ENCODE results near the gene STYXL1.
"Not testable (repeated sequence)": the region's sequence is repeated elsewhere in the genome, so short reads cannot be mapped to it uniquely, and the experiment has no call there.

Gene STYXL1

GRCh38 chr7:76009672-76010600 lies 37.9 kb downstream of the STYXL1 start:
- no peak for TF ChIP-seq CTCF (IDR thresholded peaks at IDR 0.05; ENCODE audit: low read depth, low read length)
- no peak overlapping the region for H3K4me3 ChIP-seq (ENCODE audit: low read depth, low read length)

GRCh38 chr7:76008156-76008687 lies 39.6 kb downstream of the STYXL1 start:
- Histone ChIP-seq H3K27me3 (no peaks in the 10 kb centered on the region), H3K9me3 (no peaks in the 10 kb centered on the region), H3K36me3 (peaks cover 4% of the 10 kb centered on the region), H3K4me3 (ENCODE audit: low read depth, low read length) (no peak overlapping the region), H3K4me1 (no peaks in the 10 kb centered on the region)
- no peak for DNase-seq
- no peak for TF ChIP-seq CTCF (IDR thresholded peaks at IDR 0.05; ENCODE audit: low read depth, low read length)

More at GRCh38 chr7:76009672-76010600, 37.9 kb downstream of the STYXL1 start:
- DNase-seq = no peak
- H3K27me3 ChIP-seq = no peaks in the 10 kb centered on the region
- no peaks in the 10 kb centered on the region for H3K36me3 ChIP-seq
- no peaks in the 10 kb centered on the region for H3K9me3 ChIP-seq
- H3K4me1 ChIP-seq = no peaks in the 10 kb centered on the region

- H3K4me3 ChIP-seq (ENCODE audit: low read depth, low read length); H3K9me3 ChIP-seq; DNase-seq; H3K4me1 ChIP-seq; H3K27me3 ChIP-seq; H3K36me3 ChIP-seq: not testable (repeated sequence)
Observed at GRCh38 chr7:76005004-76005403, 42.8 kb downstream of the STYXL1 start.

GRCh38 chr7:76003351-76003750 lies 44.4 kb downstream of the STYXL1 start:
- no peaks in the 10 kb centered on the region for H3K9me3 ChIP-seq
- H3K4me3 ChIP-seq (ENCODE audit: low read depth, low read length) = no peak overlapping the region
- DNase-seq = no peak
- H3K36me3 ChIP-seq = peaks cover 4% of the 10 kb centered on the region
- no peaks in the 10 kb centered on the region for H3K27me3 ChIP-seq
- TF ChIP-seq CTCF (IDR thresholded peaks at IDR 0.05; ENCODE audit: low read depth, low read length) = no peak
- H3K4me1 ChIP-seq = no peaks in the 10 kb centered on the region

GRCh38 chr7:76002822-76003221 lies 45.0 kb downstream of the STYXL1 start:
- no peaks in the 10 kb centered on the region for H3K27me3 ChIP-seq
- no peak overlapping the region for H3K4me3 ChIP-seq (ENCODE audit: low read depth, low read length)
- peaks cover 4% of the 10 kb centered on the region for H3K36me3 ChIP-seq
- no peaks in the 10 kb centered on the region for H3K9me3 ChIP-seq
- DNase-seq = no peak
- TF ChIP-seq CTCF (IDR thresholded peaks at IDR 0.05; ENCODE audit: low read depth, low read length) = no peak
- no peaks in the 10 kb centered on the region for H3K4me1 ChIP-seq

GRCh38 chr7:76002139-76002538 lies 45.7 kb downstream of the STYXL1 start:
- Histone ChIP-seq H3K36me3 (peaks cover 4% of the 10 kb centered on the region), H3K4me3 (ENCODE audit: low read depth, low read length) (no peak overlapping the region), H3K9me3 (no peaks in the 10 kb centered on the region), H3K27me3 (no peaks in the 10 kb centered on the region), H3K4me1 (no peaks in the 10 kb centered on the region)
- no peak for DNase-seq
- TF ChIP-seq CTCF (IDR thresholded peaks at IDR 0.05; ENCODE audit: low read depth, low read length) = no peak
